GM12878 (cell line): ENCODE measurements around the gene U2AF2.
A peak's percentile ranks its signal among the peaks of the same experiment; 100 is the strongest.

Source experiments
- BRCA1 ChIP-seq: IDR thresholded peaks from 2 replicates; pipeline ENCODE4 v1.6.1; 2011; ENCODE audit warnings: low read depth, low read length, improper control_type of control experiment
- CREM ChIP-seq: IDR thresholded peaks from 2 replicates; pipeline ENCODE4 v1.6.1; 2014; ENCODE audit warnings: antibody characterized with exemption, low read depth
- EP300 ChIP-seq, 2 experiments: fragments of 150-350 bp in 1 of 2; IDR thresholded peaks; 2 replicates each; pipeline ENCODE4 v1.6.1; 2011 to 2012; ENCODE audit warnings: low read depth in 2 of 2, low read length in 2 of 2, borderline replicate concordance in 1 of 2, improper control_type of control experiment in 1 of 2, inconsistent platforms in 1 of 2; ENCODE audit not compliant: control insufficient read depth in 1 of 2
- TAF1 ChIP-seq: IDR thresholded peaks from 2 replicates; pipeline ENCODE4 v1.6.1; 2011; ENCODE audit warnings: mild to moderate bottlenecking, low read depth, low read length, borderline replicate concordance
- TF ChIP-seq, protein P1 (sequence below), 3 experiments: IDR thresholded peaks in 2 of 3; conservative IDR thresholded peaks in 1 of 3; 2 replicates each; pipeline ENCODE4 v1.5.1; 2011; ENCODE audit warnings: low read depth in 3 of 3, low read length in 3 of 3, mild to moderate bottlenecking in 3 of 3, control low read depth in 2 of 3, moderate library complexity in 2 of 3, inconsistent platforms in 1 of 3, mixed read lengths in 1 of 3; ENCODE audit not compliant: control insufficient read depth in 2 of 3, insufficient read depth in 1 of 3; ENCODE audit errors: extremely low read depth in 1 of 3
- TF ChIP-seq, protein P2 (sequence below): IDR thresholded peaks from 2 replicates; pipeline ENCODE4 v1.6.1; 2011; ENCODE audit warnings: low read depth, mild to moderate bottlenecking, low read length, moderate library complexity, borderline replicate concordance; ENCODE audit errors: extremely low read depth
- TF ChIP-seq, protein P3 (sequence below): IDR thresholded peaks from 2 replicates; pipeline ENCODE4 v1.6.1; 2011; ENCODE audit warnings: mild to moderate bottlenecking, low read depth, low read length, moderate library complexity; ENCODE audit not compliant: insufficient replicate concordance
- TF ChIP-seq, protein P4 (sequence below): IDR thresholded peaks from 2 replicates; pipeline ENCODE4 v1.6.1; 2011; ENCODE audit warnings: borderline replicate concordance, low read depth, mild to moderate bottlenecking, moderate library complexity, low read length; ENCODE audit not compliant: insufficient read depth, poor library complexity, severe bottlenecking
- TF ChIP-seq, protein P5 (sequence below): IDR thresholded peaks from 2 replicates; pipeline ENCODE4 v1.6.1; 2012; ENCODE audit warnings: mild to moderate bottlenecking, low read depth, low read length
- TF ChIP-seq, protein P6 (sequence below): IDR thresholded peaks from 2 replicates; pipeline ENCODE4 v1.6.1; 2011; ENCODE audit warnings: low read depth, low read length, improper control_type of control experiment, borderline replicate concordance

DNA sequence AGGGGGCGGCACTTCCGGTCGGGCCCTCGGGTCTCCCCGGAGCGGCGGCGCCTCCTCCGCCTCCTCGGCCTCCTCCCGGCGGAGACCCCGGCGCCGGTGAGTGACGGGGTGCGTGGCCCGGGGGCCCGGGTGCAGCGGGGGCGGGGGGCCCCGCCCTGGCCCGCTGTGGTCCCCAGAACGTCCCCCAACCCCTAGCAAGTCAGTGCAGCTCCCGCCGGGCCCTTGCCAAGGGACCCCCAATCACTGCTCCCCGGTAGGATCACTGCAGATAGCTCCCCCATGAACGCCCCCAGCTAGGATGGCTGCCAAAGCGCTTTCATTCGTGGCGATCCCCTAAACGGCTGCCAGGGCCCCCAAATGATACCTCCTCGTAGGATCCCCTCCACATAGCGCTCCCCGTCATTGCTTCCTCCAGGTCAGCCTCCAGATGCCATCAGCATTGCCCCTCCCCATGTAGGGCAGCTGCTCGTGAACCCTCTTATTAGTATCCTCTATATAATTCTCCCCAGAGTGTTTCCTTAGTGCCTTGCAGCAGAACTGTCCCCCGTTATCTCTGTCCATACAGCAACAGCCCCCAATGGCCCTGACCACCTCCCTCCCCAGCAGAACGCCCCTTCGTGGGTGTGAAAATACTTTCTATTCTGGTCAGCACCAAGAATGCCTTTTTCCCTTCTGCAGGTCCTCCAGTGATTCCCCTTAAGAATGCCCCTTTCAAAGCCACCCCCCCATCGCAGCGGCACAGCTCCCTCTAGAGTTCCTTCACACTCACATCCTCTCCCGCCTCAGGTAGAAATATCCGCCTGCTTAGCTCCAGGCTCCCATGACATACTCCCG is 49.0 kb upstream of the U2AF2 start, which contains the start of gene ZNF865:
- TF ChIP-seq CREM, result 0 out of 2 replicates have a peak, but pooled peaks have one; percentile 29
- TF ChIP-seq, protein P1, sequence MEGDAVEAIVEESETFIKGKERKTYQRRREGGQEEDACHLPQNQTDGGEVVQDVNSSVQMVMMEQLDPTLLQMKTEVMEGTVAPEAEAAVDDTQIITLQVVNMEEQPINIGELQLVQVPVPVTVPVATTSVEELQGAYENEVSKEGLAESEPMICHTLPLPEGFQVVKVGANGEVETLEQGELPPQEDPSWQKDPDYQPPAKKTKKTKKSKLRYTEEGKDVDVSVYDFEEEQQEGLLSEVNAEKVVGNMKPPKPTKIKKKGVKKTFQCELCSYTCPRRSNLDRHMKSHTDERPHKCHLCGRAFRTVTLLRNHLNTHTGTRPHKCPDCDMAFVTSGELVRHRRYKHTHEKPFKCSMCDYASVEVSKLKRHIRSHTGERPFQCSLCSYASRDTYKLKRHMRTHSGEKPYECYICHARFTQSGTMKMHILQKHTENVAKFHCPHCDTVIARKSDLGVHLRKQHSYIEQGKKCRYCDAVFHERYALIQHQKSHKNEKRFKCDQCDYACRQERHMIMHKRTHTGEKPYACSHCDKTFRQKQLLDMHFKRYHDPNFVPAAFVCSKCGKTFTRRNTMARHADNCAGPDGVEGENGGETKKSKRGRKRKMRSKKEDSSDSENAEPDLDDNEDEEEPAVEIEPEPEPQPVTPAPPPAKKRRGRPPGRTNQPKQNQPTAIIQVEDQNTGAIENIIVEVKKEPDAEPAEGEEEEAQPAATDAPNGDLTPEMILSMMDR (IDR thresholded peaks at IDR 0.05 in 2 of 3, conservative IDR thresholded peaks at IDR 0.05 in 1 of 3; ENCODE audit: control insufficient read depth in 2 of 3, extremely low read depth in 1 of 3, insufficient read depth in 1 of 3, low read depth in 3 of 3, low read length in 3 of 3), result peak; percentile 78 to 93 (median 81); a peak in 5 of 6 replicates
- TF ChIP-seq, protein P2, sequence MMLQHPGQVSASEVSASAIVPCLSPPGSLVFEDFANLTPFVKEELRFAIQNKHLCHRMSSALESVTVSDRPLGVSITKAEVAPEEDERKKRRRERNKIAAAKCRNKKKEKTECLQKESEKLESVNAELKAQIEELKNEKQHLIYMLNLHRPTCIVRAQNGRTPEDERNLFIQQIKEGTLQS, result no peak
- TF ChIP-seq, protein P3, sequence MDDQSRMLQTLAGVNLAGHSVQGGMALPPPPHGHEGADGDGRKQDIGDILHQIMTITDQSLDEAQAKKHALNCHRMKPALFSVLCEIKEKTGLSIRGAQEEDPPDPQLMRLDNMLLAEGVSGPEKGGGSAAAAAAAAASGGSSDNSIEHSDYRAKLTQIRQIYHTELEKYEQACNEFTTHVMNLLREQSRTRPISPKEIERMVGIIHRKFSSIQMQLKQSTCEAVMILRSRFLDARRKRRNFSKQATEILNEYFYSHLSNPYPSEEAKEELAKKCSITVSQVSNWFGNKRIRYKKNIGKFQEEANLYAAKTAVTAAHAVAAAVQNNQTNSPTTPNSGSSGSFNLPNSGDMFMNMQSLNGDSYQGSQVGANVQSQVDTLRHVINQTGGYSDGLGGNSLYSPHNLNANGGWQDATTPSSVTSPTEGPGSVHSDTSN, result no peak
- 0 out of 2 replicates have a peak, but pooled peaks have one; percentile 8 for TF ChIP-seq TAF1
- no peak for TF ChIP-seq BRCA1
- TF ChIP-seq, protein P4, sequence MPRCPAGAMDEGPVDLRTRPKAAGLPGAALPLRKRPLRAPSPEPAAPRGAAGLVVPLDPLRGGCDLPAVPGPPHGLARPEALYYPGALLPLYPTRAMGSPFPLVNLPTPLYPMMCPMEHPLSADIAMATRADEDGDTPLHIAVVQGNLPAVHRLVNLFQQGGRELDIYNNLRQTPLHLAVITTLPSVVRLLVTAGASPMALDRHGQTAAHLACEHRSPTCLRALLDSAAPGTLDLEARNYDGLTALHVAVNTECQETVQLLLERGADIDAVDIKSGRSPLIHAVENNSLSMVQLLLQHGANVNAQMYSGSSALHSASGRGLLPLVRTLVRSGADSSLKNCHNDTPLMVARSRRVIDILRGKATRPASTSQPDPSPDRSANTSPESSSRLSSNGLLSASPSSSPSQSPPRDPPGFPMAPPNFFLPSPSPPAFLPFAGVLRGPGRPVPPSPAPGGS, result no peak
- TF ChIP-seq, protein P5, sequence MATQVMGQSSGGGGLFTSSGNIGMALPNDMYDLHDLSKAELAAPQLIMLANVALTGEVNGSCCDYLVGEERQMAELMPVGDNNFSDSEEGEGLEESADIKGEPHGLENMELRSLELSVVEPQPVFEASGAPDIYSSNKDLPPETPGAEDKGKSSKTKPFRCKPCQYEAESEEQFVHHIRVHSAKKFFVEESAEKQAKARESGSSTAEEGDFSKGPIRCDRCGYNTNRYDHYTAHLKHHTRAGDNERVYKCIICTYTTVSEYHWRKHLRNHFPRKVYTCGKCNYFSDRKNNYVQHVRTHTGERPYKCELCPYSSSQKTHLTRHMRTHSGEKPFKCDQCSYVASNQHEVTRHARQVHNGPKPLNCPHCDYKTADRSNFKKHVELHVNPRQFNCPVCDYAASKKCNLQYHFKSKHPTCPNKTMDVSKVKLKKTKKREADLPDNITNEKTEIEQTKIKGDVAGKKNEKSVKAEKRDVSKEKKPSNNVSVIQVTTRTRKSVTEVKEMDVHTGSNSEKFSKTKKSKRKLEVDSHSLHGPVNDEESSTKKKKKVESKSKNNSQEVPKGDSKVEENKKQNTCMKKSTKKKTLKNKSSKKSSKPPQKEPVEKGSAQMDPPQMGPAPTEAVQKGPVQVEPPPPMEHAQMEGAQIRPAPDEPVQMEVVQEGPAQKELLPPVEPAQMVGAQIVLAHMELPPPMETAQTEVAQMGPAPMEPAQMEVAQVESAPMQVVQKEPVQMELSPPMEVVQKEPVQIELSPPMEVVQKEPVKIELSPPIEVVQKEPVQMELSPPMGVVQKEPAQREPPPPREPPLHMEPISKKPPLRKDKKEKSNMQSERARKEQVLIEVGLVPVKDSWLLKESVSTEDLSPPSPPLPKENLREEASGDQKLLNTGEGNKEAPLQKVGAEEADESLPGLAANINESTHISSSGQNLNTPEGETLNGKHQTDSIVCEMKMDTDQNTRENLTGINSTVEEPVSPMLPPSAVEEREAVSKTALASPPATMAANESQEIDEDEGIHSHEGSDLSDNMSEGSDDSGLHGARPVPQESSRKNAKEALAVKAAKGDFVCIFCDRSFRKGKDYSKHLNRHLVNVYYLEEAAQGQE, result no peak
- TF ChIP-seq, protein P6, sequence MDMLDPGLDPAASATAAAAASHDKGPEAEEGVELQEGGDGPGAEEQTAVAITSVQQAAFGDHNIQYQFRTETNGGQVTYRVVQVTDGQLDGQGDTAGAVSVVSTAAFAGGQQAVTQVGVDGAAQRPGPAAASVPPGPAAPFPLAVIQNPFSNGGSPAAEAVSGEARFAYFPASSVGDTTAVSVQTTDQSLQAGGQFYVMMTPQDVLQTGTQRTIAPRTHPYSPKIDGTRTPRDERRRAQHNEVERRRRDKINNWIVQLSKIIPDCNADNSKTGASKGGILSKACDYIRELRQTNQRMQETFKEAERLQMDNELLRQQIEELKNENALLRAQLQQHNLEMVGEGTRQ, result no peak
- no peak for TF ChIP-seq EP300 (IDR thresholded peaks at IDR 0.05; ENCODE audit: borderline replicate concordance in 1 of 2, control insufficient read depth in 1 of 2, low read depth in 2 of 2, low read length in 2 of 2)
